Astrocyte of the spinal cord (primary cell): ENCODE results near the gene PTPRG.

Experiments used
- DNase-seq: peaks from one replicate; pipeline ENCODE4 v3.0.0; 2011; ENCODE audit warnings: low read depth, low spot score
- H3K4me3 ChIP-seq: 2 replicates; pipeline ENCODE4 v1.5.1; 2011; ENCODE audit warnings: low read depth, mild to moderate bottlenecking, low read length, moderate library complexity
- in situ Hi-C: cut with HindIII; loops from 2 replicates; pipeline ENCODE4 v1.10.0; 2017; ENCODE audit warnings: low sequenced_read_pairs
- TF ChIP-seq, protein P1 (sequence below): IDR thresholded peaks from 2 replicates; pipeline ENCODE4 v1.5.1; 2012; ENCODE audit warnings: low read depth, mild to moderate bottlenecking, low read length, inconsistent platforms

The PTPRG gene

DNA sequence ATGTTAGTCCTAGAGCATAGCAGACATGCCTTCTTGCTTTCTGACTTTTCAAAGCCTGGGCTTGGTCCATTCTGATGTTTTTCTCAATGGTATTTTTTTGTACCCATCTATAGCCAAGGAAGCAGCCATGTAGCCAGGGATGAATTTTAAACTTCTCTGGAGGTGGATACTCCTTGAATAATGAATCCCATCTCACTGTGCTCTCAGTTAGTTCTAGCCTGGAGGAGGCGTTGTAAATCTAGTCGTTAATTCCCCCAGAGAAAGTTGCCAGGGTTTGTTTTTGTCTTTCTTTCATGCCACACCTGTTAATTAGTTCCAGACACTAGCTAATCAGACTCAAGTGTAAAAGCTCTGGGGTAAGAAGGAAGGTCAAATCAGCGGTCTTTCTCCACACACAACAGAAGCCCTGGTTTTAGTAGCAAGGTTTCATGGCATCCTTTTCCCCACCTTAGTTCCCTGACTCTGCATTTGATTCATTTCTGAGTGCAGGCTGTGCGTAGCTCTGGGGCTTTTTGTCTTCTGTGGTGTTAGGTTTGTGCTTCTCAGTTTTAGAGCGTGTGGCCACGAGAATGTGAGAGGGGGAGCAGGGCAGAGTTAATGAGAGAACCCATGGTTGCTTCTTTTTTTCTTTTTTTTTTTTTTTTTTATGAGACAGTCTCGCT, 19.7 kb downstream of the PTPRG start:
- TF ChIP-seq, protein P1, sequence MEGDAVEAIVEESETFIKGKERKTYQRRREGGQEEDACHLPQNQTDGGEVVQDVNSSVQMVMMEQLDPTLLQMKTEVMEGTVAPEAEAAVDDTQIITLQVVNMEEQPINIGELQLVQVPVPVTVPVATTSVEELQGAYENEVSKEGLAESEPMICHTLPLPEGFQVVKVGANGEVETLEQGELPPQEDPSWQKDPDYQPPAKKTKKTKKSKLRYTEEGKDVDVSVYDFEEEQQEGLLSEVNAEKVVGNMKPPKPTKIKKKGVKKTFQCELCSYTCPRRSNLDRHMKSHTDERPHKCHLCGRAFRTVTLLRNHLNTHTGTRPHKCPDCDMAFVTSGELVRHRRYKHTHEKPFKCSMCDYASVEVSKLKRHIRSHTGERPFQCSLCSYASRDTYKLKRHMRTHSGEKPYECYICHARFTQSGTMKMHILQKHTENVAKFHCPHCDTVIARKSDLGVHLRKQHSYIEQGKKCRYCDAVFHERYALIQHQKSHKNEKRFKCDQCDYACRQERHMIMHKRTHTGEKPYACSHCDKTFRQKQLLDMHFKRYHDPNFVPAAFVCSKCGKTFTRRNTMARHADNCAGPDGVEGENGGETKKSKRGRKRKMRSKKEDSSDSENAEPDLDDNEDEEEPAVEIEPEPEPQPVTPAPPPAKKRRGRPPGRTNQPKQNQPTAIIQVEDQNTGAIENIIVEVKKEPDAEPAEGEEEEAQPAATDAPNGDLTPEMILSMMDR = no peak
- no peak overlapping the region for H3K4me3 ChIP-seq
- no peak for DNase-seq
- in situ Hi-C loops = no loop called here

DNA sequence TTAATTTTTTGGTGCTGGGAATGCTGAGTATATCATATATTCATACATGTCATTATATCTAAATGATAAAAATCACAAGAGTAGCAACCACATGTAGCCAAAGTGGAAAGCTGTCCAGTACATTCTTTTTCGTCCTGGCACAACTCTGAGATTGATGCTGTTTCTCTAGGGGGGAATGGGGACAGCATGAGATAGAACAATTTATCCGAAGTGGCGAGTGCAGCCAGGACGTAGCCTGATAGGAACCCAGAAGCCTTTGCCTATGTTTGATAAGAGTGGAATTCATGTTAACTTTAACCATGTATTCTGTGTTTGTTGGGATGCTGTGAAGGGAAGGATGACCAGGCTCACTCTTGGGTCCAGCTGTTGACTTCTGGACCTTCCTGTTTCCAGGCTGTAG, 20.9 kb downstream of the PTPRG start:
- in situ Hi-C loops = no loop called here
- TF ChIP-seq, protein P1 = no peak
- no peak overlapping the region for H3K4me3 ChIP-seq
- DNase-seq = no peak

DNA sequence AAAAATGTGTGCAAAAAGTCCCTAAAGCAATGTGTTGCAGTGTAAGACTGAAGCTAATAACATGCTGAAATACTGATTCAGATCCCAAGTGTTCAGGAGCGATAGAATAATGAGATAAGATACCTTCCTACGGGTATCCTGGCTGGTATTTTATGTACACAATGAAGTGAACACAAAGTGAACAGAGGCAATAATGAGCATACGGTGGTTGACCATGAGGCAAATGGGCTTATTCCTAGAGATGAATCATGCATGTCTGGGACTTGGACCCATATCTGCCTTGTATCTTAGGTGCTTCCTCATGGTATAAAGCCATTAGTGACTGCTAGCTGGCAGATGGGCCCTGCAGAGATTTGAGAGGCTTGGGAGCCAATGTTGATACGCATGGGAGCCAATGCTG, 21.5 kb downstream of the PTPRG start:
- H3K4me3 ChIP-seq = no peak overlapping the region
- TF ChIP-seq, protein P1 = no peak
- in situ Hi-C loops = no loop called here
- DNase-seq = no peak

DNA sequence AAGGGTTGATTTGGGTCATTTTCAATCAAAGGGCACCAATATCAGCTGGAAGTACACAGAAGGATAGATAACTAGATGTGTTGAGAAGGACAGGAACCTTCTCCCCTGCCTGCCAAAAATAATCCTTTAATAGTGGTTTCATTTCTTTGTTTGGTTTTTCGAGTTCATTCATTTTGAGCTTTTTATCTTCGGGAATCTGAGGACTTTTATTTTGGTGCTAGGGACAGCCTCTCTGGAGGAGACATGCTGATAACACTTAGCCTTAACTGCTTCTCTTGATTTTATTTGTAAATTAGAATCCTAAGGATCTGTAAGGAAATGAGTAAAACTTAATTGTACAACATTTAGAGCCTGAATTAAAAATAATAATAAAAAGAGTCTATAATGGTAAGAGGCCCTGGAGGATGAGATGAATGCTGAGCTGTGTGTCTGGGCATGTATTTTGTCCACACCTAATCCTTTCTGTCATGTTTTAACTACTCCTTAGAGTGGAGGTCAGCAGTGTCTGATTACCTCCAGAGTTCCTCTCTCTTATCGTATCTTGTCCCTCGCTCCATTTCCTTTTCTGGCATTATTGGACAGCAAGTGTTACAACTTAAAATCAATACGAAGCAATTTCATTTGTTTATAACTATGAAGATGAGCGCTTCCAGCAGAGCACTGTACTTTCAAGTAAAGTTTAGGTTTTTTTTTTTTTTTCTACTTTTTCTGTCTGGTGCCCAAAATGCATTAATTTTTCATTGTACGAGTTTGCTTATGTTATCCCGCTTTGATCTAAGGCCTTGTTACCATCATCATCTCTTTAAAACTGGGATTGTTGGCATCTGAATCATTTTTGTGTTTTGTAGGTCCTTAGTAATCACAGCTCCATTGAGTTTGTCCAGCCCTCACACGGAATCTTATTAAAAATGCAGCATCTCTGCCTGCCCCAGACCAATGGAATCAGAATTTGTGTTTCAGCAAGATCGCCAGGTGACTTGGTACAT, 22.8 kb downstream of the PTPRG start:
- in situ Hi-C loops = no loop called here
- TF ChIP-seq, protein P1 = no peak
- no peak for DNase-seq
- no peak overlapping the region for H3K4me3 ChIP-seq

DNA sequence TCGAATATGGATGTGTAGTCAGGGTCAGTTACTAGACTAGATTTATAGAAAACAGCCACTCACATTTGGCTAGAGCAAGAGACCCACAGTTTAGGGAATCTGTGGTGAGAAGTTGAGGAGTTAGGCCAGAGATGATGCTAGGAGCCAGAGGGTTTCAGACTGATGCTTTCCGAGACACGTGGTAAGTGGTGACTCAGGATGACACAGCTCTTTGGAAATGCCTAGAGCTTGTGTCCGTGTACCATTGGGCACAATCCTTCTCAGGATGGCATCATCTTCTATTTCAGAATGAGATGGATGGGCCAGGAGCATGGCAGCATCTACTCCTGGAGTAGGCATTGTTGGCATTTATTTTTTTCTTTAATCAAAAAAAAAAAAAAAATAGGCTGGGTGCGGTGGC, 28.5 kb downstream of the PTPRG start:
- TF ChIP-seq, protein P1 = no peak
- in situ Hi-C loops = no loop called here
- H3K4me3 ChIP-seq = no peak overlapping the region
- peak; percentile 55 for DNase-seq

DNA sequence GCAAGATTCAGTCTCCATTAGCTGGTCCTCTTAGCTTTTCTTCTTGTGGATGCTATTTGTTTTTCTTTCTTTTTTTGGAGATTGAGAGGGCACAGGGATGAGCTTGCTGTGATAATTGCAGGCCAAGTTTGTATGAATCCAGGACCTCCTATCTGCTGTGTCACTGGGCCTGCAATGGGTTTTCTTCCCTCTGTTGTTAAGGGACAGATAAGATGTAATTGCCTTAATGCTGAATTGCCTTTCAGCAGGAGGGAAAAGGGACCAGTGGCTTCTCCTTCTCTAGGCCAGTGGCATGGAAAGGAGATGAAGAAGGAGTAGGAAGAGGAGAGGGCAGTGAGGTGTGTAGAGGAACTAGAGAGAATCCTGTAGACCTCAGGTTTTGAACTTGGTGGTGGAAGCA, 29.9 kb downstream of the PTPRG start:
- in situ Hi-C loops = no loop called here
- TF ChIP-seq, protein P1 = no peak
- no peak for DNase-seq
- H3K4me3 ChIP-seq = no peak overlapping the region
